Forelimb muscle (tissue), 1 donor: ENCODE data around the gene B9D1. TPM values are rescaled to one million over a fixed set of nuclear protein-coding genes. Genes with fewer than 3 reads are reported as not detected.

ENCODE experiments used
- DNase-seq: peaks from one replicate; pipeline ENCODE4 v3.0.0-alpha.2; 2013; ENCODE audit warnings: low read depth
- polyA plus RNA-seq: library from polyadenylated mRNA; unstranded; fragments of 120-200 nt; gene quantifications from one replicate; pipeline ENCODE4 v1.2.1, GENCODE V29; 2013; ENCODE audit not compliant: insufficient read length

Gene B9D1
- polyA plus RNA-seq, 1 donor, result 6.3 TPM

- no peak for DNase-seq
Observed at GRCh38 chr17:19303367-19303776, 59.2 kb downstream of the B9D1 start.

GRCh38 chr17:19302791-19303331, 59.7 kb downstream of the B9D1 start:
- peak; percentile 25 for DNase-seq

GRCh38 chr17:19301973-19302372, 60.5 kb downstream of the B9D1 start:
- DNase-seq, result no peak

DNA sequence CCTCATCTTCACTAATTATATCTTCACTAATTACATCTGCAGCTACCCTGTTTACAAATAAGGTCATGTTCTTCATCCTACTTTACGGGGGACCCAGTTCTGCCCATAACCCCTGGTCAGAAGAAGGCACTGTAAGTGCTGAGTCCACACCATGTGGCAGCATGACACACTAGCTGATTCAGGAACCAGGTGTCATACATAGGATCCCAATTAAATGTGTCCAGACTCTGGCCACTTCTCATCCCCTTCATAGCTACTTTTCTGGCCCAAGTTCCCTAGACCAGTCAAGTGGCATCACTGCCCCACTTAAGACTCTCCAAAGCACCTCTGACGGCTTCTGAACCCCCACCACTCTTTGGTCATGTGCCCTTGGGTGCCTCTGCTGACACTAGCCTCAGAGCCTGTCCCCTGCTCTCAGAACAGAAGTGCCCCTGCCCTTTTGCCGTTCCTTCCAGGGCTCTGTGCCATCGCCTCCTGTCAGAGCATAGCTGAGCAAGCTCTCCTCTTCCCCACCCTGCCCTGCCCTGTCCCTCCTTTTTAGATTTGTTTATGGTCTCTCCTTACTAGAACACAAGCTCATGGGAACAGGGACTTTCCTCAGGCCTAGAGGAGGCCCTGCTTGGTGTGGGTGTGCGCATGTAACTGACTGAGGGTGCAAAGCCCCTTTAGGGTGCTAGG, 61.1 kb downstream of the B9D1 start:
- DNase-seq, result no peak

GRCh38 chr17:19299866-19300265, 62.7 kb downstream of the B9D1 start:
- DNase-seq, result no peak

- DNase-seq, result no peak
Observed at GRCh38 chr17:19299214-19299747, 63.2 kb downstream of the B9D1 start.

- DNase-seq, result peak; percentile 19
Observed at GRCh38 chr17:19298569-19299213, 63.8 kb downstream of the B9D1 start.

DNA sequence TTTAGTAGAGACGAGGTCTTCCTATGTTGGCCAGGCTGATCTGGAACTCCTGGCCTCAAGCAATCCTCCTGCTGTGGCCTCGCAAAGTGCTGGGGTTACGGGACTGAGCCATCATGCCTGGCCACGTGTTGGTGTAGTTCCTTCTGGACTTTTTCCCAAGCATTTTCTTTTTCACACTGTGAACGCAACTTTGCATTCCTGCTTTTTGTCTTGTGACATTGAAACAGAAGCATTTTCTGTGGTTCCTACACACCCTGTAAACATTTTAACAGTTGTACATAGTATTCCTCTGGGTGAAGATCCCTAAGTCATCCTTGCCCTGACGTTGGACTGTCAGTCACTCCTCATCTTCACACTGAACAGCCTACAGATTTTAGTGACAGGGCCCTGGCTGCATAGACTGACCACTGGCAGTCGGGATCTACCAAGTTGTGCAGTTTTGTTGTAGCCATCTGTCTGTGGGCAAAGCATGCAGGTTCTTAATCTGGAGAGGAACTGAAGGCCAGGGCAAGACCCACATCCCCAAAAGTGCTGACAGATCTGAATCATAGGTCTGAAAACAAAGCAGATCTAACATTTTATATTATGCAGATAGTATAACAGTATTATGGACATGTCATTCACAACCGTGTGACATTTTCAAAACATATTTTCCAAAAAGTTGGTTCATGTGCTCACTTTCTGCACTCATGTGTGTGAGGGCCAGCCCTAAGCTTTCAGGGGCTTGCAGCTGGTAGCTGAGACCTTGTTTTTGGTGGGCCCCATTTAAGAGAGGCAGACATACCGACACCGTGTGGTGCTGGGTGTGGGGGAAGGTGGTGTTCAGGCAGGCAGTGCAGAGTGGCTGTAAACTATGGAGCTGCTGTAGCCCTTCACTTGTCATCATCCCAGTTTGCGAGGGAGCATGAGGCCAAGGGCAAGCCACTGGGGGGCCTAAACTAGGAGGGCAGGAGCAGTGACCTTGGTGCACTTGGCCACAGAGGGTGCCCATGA, 65.4 kb downstream of the B9D1 start:
- DNase-seq, result no peak

DNA sequence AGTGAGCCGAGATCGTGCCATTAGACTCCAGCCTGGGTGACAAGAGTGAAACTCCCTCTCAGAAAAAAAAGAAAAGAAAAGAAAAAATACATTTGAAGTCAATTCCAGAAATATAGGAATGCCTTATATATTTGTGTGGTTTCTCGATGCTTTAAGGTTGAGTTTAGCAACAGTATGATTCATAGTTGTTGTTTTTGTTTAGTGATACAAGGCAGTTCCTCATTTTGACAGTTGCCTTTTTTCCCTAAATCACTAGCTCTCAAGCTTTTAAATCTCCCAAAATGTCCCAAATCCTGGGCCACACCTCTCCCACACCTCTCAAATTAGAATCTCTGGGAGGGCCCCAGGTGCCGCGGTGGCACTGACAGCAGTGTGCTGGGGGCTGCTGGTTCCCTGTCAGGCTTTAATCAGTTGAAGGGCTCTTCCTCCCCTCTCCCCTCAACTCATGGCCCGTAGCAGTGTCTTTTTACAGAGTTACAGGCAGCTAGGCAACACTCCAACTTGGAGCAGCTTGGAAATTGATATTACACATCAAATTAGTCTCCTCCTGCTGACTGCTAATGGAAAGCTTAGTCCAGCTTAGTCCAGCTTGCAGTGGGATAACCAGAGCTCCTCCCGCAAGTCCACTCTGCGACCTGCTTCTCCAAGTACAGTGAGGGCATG, 66.9 kb downstream of the B9D1 start:
- peak; percentile 40 for DNase-seq

GRCh38 chr17:19294443-19294842, 68.1 kb downstream of the B9D1 start:
- DNase-seq, result no peak

Other genes with a start within 250 kb of the B9D1 start
- 3.1 TPM for gene GRAPL, start 235.1 kb downstream of the B9D1 start, polyA plus RNA-seq
- 21.6 TPM for gene EPN2, start 125.4 kb downstream of the B9D1 start, polyA plus RNA-seq
- gene MAPK7, start 15.8 kb upstream of the B9D1 start, polyA plus RNA-seq, result 22.4 TPM
- gene MFAP4, start 24.5 kb upstream of the B9D1 start, polyA plus RNA-seq, result 248 TPM
- gene RNF112, start 48.5 kb upstream of the B9D1 start, polyA plus RNA-seq, result 3.5 TPM
- gene SLC47A1, start 171.1 kb upstream of the B9D1 start, polyA plus RNA-seq, result 1.8 TPM